ENCODE data around the gene PRM3. TPM values are rescaled to one million over a fixed set of nuclear protein-coding genes. Genes with fewer than 3 reads are reported as not detected.

Gene PRM3
- total RNA-seq, 4 donors from 2014 or later = not detected

DNA sequence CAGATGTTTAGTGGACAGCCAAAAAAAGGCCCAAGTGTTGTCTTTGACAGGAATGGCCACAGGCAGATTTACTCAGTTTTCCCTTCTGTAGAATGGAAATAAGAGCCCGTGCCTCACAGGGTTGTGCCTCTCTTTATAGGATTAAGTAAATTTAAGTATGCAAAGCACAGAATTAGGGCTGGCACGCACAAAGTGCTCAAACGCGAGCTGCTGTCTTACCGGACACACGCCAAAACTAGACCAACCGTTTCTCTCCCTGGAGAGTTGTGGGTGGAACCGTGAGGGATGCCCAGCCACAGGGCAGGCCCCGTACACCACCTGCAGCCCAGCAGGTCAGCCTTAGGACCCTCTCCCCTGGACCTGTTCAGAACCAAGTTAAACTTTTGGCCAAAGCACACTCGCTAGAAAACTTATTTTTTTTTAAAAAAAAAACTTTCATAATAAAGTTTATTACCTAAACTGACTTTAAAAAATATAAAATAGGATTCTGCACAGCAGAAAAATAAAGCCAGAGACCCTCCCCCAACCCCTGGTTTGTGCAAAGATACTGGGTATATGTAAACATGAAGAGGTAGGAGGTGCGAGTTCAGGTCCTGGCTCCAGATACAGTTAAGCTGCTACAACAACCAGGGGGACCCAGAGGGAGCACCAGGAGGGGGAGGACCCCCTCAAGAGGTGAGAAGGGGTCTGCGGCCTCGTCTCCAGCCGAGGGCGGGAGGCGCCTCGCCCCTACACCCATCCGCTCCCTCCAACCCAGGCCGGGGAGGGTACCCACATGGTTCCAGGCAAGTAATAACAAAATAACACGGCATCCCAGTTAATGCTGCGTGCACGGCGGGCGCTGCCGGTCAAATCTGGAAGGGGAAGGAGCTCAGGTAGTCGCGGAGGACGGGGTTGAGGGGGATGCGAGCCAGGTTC, 19.2 kb downstream of the PRM3 start:
- 32 to 76% methylated on average over 4 to 11 of the region's 29 CpGs for WGBS, 2 donors (ENCODE audit: low coverage in 1 of 2)
- Histone ChIP-seq H3K27ac (peak overlapping the region in 3 of 4 donors; percentile 87 to 97 (median 95)), H3K9me3 (no peaks in the 10 kb centered on the region), H3K4me1 (peaks cover 0 to 61% (median 4%) of the 10 kb centered on the region in 3 donors), H3K27me3 (no peaks in the 10 kb centered on the region), H3K4me3 (peak overlapping the region; percentile 69 to 80), H3K36me3 (no peaks in the 10 kb centered on the region)
- no peak for ATAC-seq
- TF ChIP-seq, protein P1, sequence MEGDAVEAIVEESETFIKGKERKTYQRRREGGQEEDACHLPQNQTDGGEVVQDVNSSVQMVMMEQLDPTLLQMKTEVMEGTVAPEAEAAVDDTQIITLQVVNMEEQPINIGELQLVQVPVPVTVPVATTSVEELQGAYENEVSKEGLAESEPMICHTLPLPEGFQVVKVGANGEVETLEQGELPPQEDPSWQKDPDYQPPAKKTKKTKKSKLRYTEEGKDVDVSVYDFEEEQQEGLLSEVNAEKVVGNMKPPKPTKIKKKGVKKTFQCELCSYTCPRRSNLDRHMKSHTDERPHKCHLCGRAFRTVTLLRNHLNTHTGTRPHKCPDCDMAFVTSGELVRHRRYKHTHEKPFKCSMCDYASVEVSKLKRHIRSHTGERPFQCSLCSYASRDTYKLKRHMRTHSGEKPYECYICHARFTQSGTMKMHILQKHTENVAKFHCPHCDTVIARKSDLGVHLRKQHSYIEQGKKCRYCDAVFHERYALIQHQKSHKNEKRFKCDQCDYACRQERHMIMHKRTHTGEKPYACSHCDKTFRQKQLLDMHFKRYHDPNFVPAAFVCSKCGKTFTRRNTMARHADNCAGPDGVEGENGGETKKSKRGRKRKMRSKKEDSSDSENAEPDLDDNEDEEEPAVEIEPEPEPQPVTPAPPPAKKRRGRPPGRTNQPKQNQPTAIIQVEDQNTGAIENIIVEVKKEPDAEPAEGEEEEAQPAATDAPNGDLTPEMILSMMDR (IDR thresholded peaks at IDR 0.05) = no peak
- TF ChIP-seq EP300 (IDR thresholded peaks at IDR 0.05) (no peak), POLR2A (IDR thresholded peaks at IDR 0.05) (no peak), POLR2AphosphoS5 (IDR thresholded peaks at IDR 0.05) (no peak)

DNA sequence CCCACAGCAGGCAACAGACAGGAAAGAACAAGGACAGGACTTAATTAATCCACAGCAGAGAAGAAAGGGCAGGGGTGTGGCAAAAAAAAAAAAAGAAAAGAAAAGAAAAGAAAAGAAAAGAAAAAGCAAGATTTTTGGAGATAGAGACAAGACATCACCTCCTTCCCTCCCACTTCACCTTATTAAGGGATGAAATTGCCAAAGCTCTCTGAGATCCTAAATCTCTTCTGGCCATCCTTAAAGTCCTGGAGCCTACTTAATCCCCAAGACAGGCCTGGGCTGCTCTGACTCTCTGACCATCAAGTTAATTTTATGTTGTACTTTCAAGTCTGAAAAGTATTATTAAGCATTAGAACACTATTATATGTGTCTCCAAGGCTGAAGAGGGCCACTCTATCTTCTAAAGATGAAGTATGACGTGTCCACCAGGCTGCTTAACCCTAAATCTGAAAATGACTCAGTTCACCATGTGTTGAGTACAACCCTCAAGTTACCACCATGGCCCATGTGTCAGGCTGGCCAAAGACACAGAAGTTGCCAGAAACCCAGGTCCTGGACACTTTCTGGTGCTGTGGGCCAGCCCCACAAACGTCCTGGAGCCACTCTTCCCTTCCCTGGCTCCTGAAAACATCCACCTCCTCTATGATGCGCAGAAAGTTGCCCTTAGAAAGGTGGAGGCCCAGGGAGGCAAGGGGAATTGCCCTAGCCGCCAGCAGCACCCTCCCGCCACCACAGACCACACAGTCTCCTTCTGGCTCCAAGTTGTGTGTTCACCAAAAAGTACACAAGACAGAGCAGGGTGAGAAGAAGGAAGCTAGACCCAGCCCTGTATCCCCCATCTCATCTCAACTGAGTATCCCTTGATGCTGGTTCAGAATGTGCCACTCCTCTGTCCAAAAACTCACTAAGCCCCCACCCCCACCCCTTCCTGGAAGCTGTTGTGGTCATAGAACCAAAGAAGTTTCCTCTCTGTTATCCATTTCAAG, 20.1 kb downstream of the PRM3 start:
- peak overlapping the region in 1 of 2 donors; percentile 80 for H3K4me3 ChIP-seq
- peak overlapping the region in 2 of 4 donors; percentile 27 to 33 for H3K27ac ChIP-seq
- no peaks in the 10 kb centered on the region for H3K27me3 ChIP-seq
- H3K9me3 ChIP-seq = no peaks in the 10 kb centered on the region
- TF ChIP-seq EP300 (IDR thresholded peaks at IDR 0.05) = no peak
- no peak for TF ChIP-seq POLR2AphosphoS5 (IDR thresholded peaks at IDR 0.05)
- peaks cover 0 to 51% (median 4%) of the 10 kb centered on the region in 3 donors for H3K4me1 ChIP-seq
- ATAC-seq = no peak
- H3K36me3 ChIP-seq = no peaks in the 10 kb centered on the region
- 88 to 100% methylated on average over 1 of the region's 5 CpGs for WGBS, 2 donors (ENCODE audit: low coverage in 1 of 2)

DNA sequence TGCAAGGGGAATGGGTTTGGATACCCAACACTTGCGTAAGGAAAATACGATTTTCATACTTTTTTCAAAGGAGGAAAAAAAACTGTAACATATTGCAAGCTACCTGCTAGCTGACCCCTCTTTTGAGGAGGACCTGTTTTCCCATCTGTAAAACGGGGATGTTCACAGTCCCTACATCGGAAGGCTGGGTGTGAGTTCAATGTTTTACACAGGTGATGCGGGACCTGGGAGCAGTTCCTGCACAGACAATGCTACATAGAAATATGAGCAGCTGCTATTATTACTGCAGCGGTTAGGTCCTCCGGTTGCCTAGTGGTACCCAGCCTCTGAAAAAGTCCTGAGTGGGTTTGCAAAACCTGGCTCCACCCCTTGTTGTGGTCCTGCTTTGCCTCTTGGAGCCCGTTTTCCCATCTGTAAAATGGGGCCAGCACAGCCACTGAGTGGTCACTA, 20.9 kb downstream of the PRM3 start:
- peaks cover 0 to 46% (median 4%) of the 10 kb centered on the region in 3 donors for H3K4me1 ChIP-seq
- H3K4me3 ChIP-seq = peak overlapping the region in 1 of 2 donors; percentile 2
- no peaks in the 10 kb centered on the region for H3K36me3 ChIP-seq
- no peak for ATAC-seq
- no peaks in the 10 kb centered on the region for H3K9me3 ChIP-seq
- WGBS, 2 donors (ENCODE audit: low coverage in 1 of 2) = 87 to 93% methylated on average over 2 to 6 of the region's 8 CpGs
- no peak overlapping the region for H3K27ac ChIP-seq
- TF ChIP-seq POLR2AphosphoS5 (IDR thresholded peaks at IDR 0.05) (no peak), EP300 (IDR thresholded peaks at IDR 0.05) (no peak), POLR2A (IDR thresholded peaks at IDR 0.05) (no peak)
- TF ChIP-seq, protein P1 (IDR thresholded peaks at IDR 0.05) = no peak
- no peaks in the 10 kb centered on the region for H3K27me3 ChIP-seq

DNA sequence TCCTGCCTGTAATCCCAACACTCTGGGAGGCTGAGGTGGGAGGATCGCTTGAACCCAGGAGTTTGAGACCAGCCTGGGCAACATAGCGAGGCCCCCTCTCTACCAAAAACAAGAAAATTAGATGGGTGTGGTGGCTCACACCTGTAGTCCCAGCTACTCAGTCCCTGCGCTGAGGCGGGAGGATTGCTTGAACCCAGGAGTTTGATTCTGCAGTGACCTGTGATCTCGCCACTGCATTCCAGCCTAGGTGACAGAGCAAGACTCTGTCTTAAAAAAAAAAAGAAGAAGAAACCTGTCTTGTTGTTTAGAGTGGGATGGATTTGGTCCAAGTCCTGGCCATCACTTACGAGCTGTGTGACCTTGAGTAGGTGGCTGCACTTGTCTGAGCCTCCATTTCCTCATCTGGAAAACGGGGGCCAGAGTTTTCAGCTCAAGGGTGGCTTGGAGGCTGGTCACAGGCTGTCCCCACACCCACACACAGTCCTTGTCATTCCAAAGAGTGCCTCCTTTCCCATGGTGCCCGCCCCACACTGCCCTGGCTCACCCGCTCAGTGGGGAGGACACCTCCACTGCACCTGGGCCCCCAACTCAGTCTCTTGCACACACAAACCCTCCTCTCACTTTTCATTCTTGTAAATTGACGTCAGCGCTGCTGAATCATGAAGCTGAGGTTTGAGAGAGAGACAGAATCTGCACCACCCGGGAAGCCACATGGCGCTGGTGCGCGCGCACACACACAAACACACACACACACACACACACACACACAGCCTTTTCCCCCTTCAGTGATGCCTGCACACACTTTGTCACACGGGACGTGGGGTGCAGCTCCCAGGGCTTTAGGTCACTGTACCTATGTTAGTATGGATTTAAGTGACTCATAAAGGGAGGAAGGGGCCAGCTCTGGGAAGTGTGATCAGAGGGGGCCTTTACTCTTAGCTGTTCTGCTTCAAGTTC, 21.6 kb downstream of the PRM3 start:
- H3K9me3 ChIP-seq = no peaks in the 10 kb centered on the region
- H3K36me3 ChIP-seq = no peaks in the 10 kb centered on the region
- no peak for ATAC-seq
- TF ChIP-seq, protein P1 (IDR thresholded peaks at IDR 0.05) = no peak
- TF ChIP-seq POLR2A (IDR thresholded peaks at IDR 0.05) (no peak), EP300 (IDR thresholded peaks at IDR 0.05) (no peak), POLR2AphosphoS5 (IDR thresholded peaks at IDR 0.05) (no peak)
- H3K4me1 ChIP-seq = peaks cover 0 to 39% (median under 1%) of the 10 kb centered on the region in 3 donors
- H3K27me3 ChIP-seq = no peaks in the 10 kb centered on the region
- no peak overlapping the region for H3K27ac ChIP-seq
- peak overlapping the region in 1 of 2 donors; percentile 2 for H3K4me3 ChIP-seq
- 92% methylated on average over 2 to 8 of the region's 18 CpGs for WGBS, 2 donors (ENCODE audit: low coverage in 1 of 2)

Data from gastroesophageal sphincter (tissue), 4 donors.